Endothelial cell of umbilical vein (primary cell): ENCODE results near the gene AHRR. TPM values are rescaled to one million over a fixed set of nuclear protein-coding genes. Genes with fewer than 3 reads are reported as not detected.

Experiments used
- BruUV-seq: library from RNA; stranded (reverse); fragments of 400-500 nt; replicated peaks from 2 replicates; lab custom pipeline; 2021; lab: Mats Ljungman, UMichigan
- CTCF ChIA-PET: fragments of 300-600, 350-600 bp; sonication (Branson Sonifier 250); formaldehyde crosslinking; loops from one replicate; lab custom pipeline; 2021; ENCODE audit warnings: antibody characterized with exemption, inconsistent platforms; lab: Charles Lee
- POLR2A ChIA-PET: fragments of 300-600, 350-600 bp; sonication (Branson Sonifier 250); formaldehyde crosslinking; loops from one replicate; lab custom pipeline; 2021; ENCODE audit warnings: antibody characterized with exemption, inconsistent platforms; lab: Charles Lee
- DNase-seq: peaks from one replicate; pipeline ENCODE4 v3.0.0-alpha.2; 2011; ENCODE audit warnings: low read depth, low spot score
- FAIRE-seq: peaks from 2 replicates; lab custom pipeline; 2011; peaks lifted over from hg19 to GRCh38; lab: Jason Lieb, UNC
- H2AFZ ChIP-seq: 2 replicates; pipeline ENCODE4 v1.6.0; 2012; ENCODE audit warnings: low read depth, low read length, control low read depth, inconsistent platforms
- H3K27ac ChIP-seq: 2 replicates; pipeline ENCODE4 v1.5.1; 2011; ENCODE audit warnings: low read depth, mild to moderate bottlenecking, control low read depth, low read length, moderate library complexity; ENCODE audit not compliant: insufficient read depth
- H3K27me3 ChIP-seq, 2 experiments: 2 replicates each; pipeline versions ENCODE4 v1.6.0 to v1.6.1; 2011; ENCODE audit warnings: low read length in 2 of 2, mixed read lengths in 1 of 2; ENCODE audit not compliant: control insufficient read depth in 2 of 2, insufficient read depth in 2 of 2
- H3K36me3 ChIP-seq, 2 experiments: 2 replicates in 1 of 2; 3 replicates in 1 of 2; pipeline ENCODE4 v1.5.1; 2011; ENCODE audit warnings: low read length in 2 of 2, mild to moderate bottlenecking in 1 of 2, moderate library complexity in 1 of 2; ENCODE audit not compliant: control insufficient read depth in 2 of 2, insufficient read depth in 2 of 2; ENCODE audit errors: extremely low read depth in 1 of 2
- H3K4me1 ChIP-seq: 3 replicates; pipeline ENCODE4 v1.5.1; 2011; ENCODE audit warnings: mild to moderate bottlenecking, low read length; ENCODE audit not compliant: control insufficient read depth, insufficient read depth; ENCODE audit errors: extremely low read depth
- H3K4me2 ChIP-seq: 2 replicates; pipeline ENCODE4 v1.6.1; 2011; ENCODE audit warnings: low read length, control low read depth, mixed read lengths; ENCODE audit not compliant: insufficient read depth
- H3K4me3 ChIP-seq, 3 experiments: fragments of 200-600 bp in 1 of 3; sonication (generic), shearing (Covaris generic) in 1 of 3; replicated peaks in 1 of 3; 2 replicates each; pipeline ENCODE4 v1.5.1; 2011 to 2016; ENCODE audit warnings: control low read depth in 3 of 3, low read length in 3 of 3, mild to moderate bottlenecking in 2 of 3, inconsistent platforms in 1 of 3, low read depth in 1 of 3, moderate library complexity in 1 of 3; ENCODE audit not compliant: insufficient read depth in 1 of 3
- H3K79me2 ChIP-seq: 2 replicates; pipeline ENCODE4 v1.6.0; 2012; ENCODE audit warnings: low read length, inconsistent platforms; ENCODE audit not compliant: control insufficient read depth, insufficient read depth
- H3K9ac ChIP-seq: replicated peaks from 2 replicates; pipeline ENCODE3; 2011; ENCODE audit warnings: low read length, control low read depth; ENCODE audit not compliant: insufficient read depth; ENCODE audit errors: extremely low read depth
- H3K9me1 ChIP-seq: replicated peaks from 3 replicates; pipeline ENCODE4 v1.6.0; 2011; ENCODE audit warnings: mild to moderate bottlenecking, low read length; ENCODE audit not compliant: control insufficient read depth, insufficient read depth; ENCODE audit errors: extremely low read depth
- H3K9me3 ChIP-seq: replicated peaks from 2 replicates; pipeline ENCODE4 v1.5.1; 2012; ENCODE audit warnings: low read length, inconsistent platforms; ENCODE audit not compliant: control insufficient read depth, insufficient read depth
- H4K20me1 ChIP-seq: replicated peaks from 2 replicates; pipeline ENCODE3; 2011; ENCODE audit warnings: mild to moderate bottlenecking, low read length; ENCODE audit not compliant: control insufficient read depth, insufficient read depth; ENCODE audit errors: extremely low read depth
- CTCF ChIP-seq, 2 donors: IDR thresholded peaks; 1 replicate in 1 of 2; 2 replicates in 1 of 2; pipeline ENCODE4 v1.5.1; 2011; ENCODE audit warnings: low read length in 2 of 2, mild to moderate bottlenecking in 2 of 2, moderate library complexity in 2 of 2, control low read depth in 1 of 2, inconsistent platforms in 1 of 2, low read depth in 1 of 2; ENCODE audit not compliant: insufficient read depth in 1 of 2; ENCODE audit errors: extremely low read depth in 1 of 2
- EZH2 ChIP-seq: IDR thresholded peaks from 2 replicates; pipeline ENCODE4 v1.6.1; 2012; ENCODE audit warnings: borderline replicate concordance, low read depth, mild to moderate bottlenecking, moderate library complexity, low read length, inconsistent platforms; ENCODE audit not compliant: severe bottlenecking
- FOS ChIP-seq: IDR thresholded peaks from 2 replicates; pipeline ENCODE4 v1.6.1; 2011; ENCODE audit warnings: mild to moderate bottlenecking, low read length, moderate library complexity, borderline replicate concordance; ENCODE audit not compliant: insufficient read depth
- GATA2 ChIP-seq: IDR thresholded peaks from 2 replicates; pipeline ENCODE4 v1.7.0; 2011; ENCODE audit warnings: low read depth, mild to moderate bottlenecking, moderate library complexity, mixed read lengths, low read length; ENCODE audit not compliant: insufficient read length, insufficient read depth
- JUN ChIP-seq: IDR thresholded peaks from 2 replicates; pipeline ENCODE4 v1.6.1; 2011; ENCODE audit warnings: borderline replicate concordance, low read depth; ENCODE audit not compliant: insufficient read length, insufficient read depth
- MAX ChIP-seq: IDR thresholded peaks from 2 replicates; pipeline ENCODE4 v1.6.1; 2011; ENCODE audit not compliant: insufficient read depth, insufficient read length
- MYC ChIP-seq: IDR thresholded peaks from one replicate; pipeline ENCODE4 v1.6.1; 2011; ENCODE audit warnings: mild to moderate bottlenecking, low read depth, low read length
- POLR2A ChIP-seq: IDR thresholded peaks from 2 replicates; pipeline ENCODE4 v1.6.1; 2012; ENCODE audit warnings: low read depth, mild to moderate bottlenecking, control low read depth, low read length
- POLR2AphosphoS5 ChIP-seq: IDR thresholded peaks from 2 replicates; pipeline ENCODE4 v1.6.1; 2012; ENCODE audit warnings: low read depth, mild to moderate bottlenecking, control low read depth, low read length, moderate library complexity; ENCODE audit not compliant: insufficient read depth
- dilution Hi-C: fragments of 300-500 bp; cut with MboI; formaldehyde crosslinking; loops from one replicate; pipeline ENCODE4 v1.15.0; 2019; ENCODE audit warnings: low sequenced_read_pairs; ENCODE audit not compliant: extremely low pct_ligation_motif_present
- intact Hi-C: fragments of 100-400 bp; cut with micrococcal nuclease; formaldehyde crosslinking; loops from one replicate; pipeline ENCODE4 v1.10.0; 2022
- polyA plus RNA-seq, 4 experiments: library from polyadenylated mRNA; depleted of rRNA in 3 of 4; stranded (reverse) in 3 of 4; unstranded in 1 of 4; fragments of >200 nt; gene quantifications; 2 replicates each; pipeline versions ENCODE4 v1.2.1 to v1.2.3, GENCODE V29; 2011 to 2012; ENCODE audit warnings: missing spikeins in 1 of 4
- total RNA-seq: library from RNA; stranded (reverse); gene quantifications from 2 replicates; pipeline ENCODE4 v1.2.3, GENCODE V29; 2021

AHRR gene
- total and polyA plus RNA-seq, 2 donors (not counting 3 experiments of a cell fraction or from before 2014, with no cell fraction given) = 3.1 to 7.3 TPM

- peaks cover 0 to 2% of the 10 kb centered on the region in 2 experiments for H3K27me3 ChIP-seq
- FAIRE-seq = no peak
- dilution Hi-C loops (no loop called here), intact Hi-C loops (no loop called here)
- BruUV-seq = no TSS peak
- H3K9me3 ChIP-seq = no peaks in the 10 kb centered on the region
- no peak for DNase-seq
- H3K4me3 ChIP-seq = no peak overlapping the region
- no peak overlapping the region for H3K9ac ChIP-seq
- no peaks in the 10 kb centered on the region for H3K9me1 ChIP-seq
- H3K27ac ChIP-seq = no peak overlapping the region
- H3K4me2 ChIP-seq = no peak overlapping the region
- no peaks in the 10 kb centered on the region for H3K79me2 ChIP-seq
- no peaks in the 10 kb centered on the region for H3K36me3 ChIP-seq
- POLR2A ChIA-PET = no interaction called here
- H4K20me1 ChIP-seq = no peaks in the 10 kb centered on the region
- no peak for TF ChIP-seq JUN
- CTCF ChIA-PET = no interaction called here
- no peaks in the 10 kb centered on the region for H3K4me1 ChIP-seq
- H2AFZ ChIP-seq = no peak overlapping the region
These were observed 160.5 kb downstream of the AHRR start for GRCh38 chr5:482021-482420.

GRCh38 chr5:482506-482905 is 161.0 kb downstream of the AHRR start:
- H3K9me1 ChIP-seq = no peaks in the 10 kb centered on the region
- DNase-seq = no peak
- CTCF ChIA-PET = no interaction called here
- H3K4me3 ChIP-seq = no peak overlapping the region
- no peaks in the 10 kb centered on the region for H3K4me1 ChIP-seq
- H2AFZ ChIP-seq = no peak overlapping the region
- H3K9me3 ChIP-seq = no peaks in the 10 kb centered on the region
- no peaks in the 10 kb centered on the region for H3K79me2 ChIP-seq
- no peaks in the 10 kb centered on the region for H3K36me3 ChIP-seq
- BruUV-seq = no TSS peak
- TF ChIP-seq GATA2 = no peak
- TF ChIP-seq JUN = no peak
- no peak for TF ChIP-seq MYC
- no peak for TF ChIP-seq POLR2AphosphoS5
- no peak for TF ChIP-seq EZH2
- TF ChIP-seq CTCF (IDR thresholded peaks at IDR 0.05; ENCODE audit: extremely low read depth in 1 of 2, insufficient read depth in 1 of 2, low read depth in 1 of 2, low read length in 2 of 2) = no peak
- no peak for TF ChIP-seq POLR2A
- no peak for TF ChIP-seq MAX
- no peak for TF ChIP-seq FOS
- dilution Hi-C loops = no loop called here
- intact Hi-C loops = no loop called here
- POLR2A ChIA-PET = no interaction called here
- no peak overlapping the region for H3K27ac ChIP-seq
- FAIRE-seq = no peak
- no peak overlapping the region for H3K4me2 ChIP-seq
- no peaks in the 10 kb centered on the region for H4K20me1 ChIP-seq
- peaks cover 0 to 2% of the 10 kb centered on the region in 2 experiments for H3K27me3 ChIP-seq
- no peak overlapping the region for H3K9ac ChIP-seq
